ENCODE measurements around the gene MDFI. TPM values are rescaled to one million over a fixed set of nuclear protein-coding genes. Genes with fewer than 3 reads are reported as not detected.

The MDFI gene
- total RNA-seq, 1 donor from 2014 or later, result 61.2 TPM

- no peak overlapping the region for H3K4me3 ChIP-seq (ENCODE audit: low read depth, low read length)
- TF ChIP-seq CTCF (conservative IDR thresholded peaks at IDR 0.05; ENCODE audit: low read depth, low read length), result no peak
- no peak for DNase-seq (ENCODE audit: low read depth)
Observed at GRCh38 chr6:41648921-41649320, 10.7 kb downstream of the MDFI start.

GRCh38 chr6:41649596-41649995 is 11.3 kb downstream of the MDFI start:
- no peak for DNase-seq (ENCODE audit: low read depth)
- no peak for TF ChIP-seq CTCF (conservative IDR thresholded peaks at IDR 0.05; ENCODE audit: low read depth, low read length)
- H3K4me3 ChIP-seq (ENCODE audit: low read depth, low read length), result no peak overlapping the region

GRCh38 chr6:41650120-41650519 is 11.9 kb downstream of the MDFI start:
- TF ChIP-seq CTCF (conservative IDR thresholded peaks at IDR 0.05; ENCODE audit: low read depth, low read length), result no peak
- DNase-seq (ENCODE audit: low read depth), result no peak
- no peak overlapping the region for H3K4me3 ChIP-seq (ENCODE audit: low read depth, low read length)

- DNase-seq (ENCODE audit: low read depth), result no peak
- no peak for TF ChIP-seq CTCF (conservative IDR thresholded peaks at IDR 0.05; ENCODE audit: low read depth, low read length)
- H3K4me3 ChIP-seq (ENCODE audit: low read depth, low read length), result no peak overlapping the region
Observed at GRCh38 chr6:41651246-41651961, 13.1 kb downstream of the MDFI start.

- DNase-seq (ENCODE audit: low read depth), result no peak
- no peak for TF ChIP-seq CTCF (conservative IDR thresholded peaks at IDR 0.05; ENCODE audit: low read depth, low read length)
- no peak overlapping the region for H3K4me3 ChIP-seq (ENCODE audit: low read depth, low read length)
Observed at GRCh38 chr6:41651962-41652657, 13.8 kb downstream of the MDFI start.

GRCh38 chr6:41652866-41653652 is 14.8 kb downstream of the MDFI start:
- no peak for DNase-seq (ENCODE audit: low read depth)
- TF ChIP-seq CTCF (conservative IDR thresholded peaks at IDR 0.05; ENCODE audit: low read depth, low read length), result no peak
- H3K4me3 ChIP-seq (ENCODE audit: low read depth, low read length), result no peak overlapping the region
